GM12865 (cell line): ENCODE data around the gene RANBP1.

Experiments used
- DNase-seq: peaks from one replicate; pipeline ENCODE4 v3.0.0; 2010; ENCODE audit warnings: low read depth
- H3K4me3 ChIP-seq: 2 replicates; pipeline ENCODE4 v1.5.1; 2011; ENCODE audit warnings: mild to moderate bottlenecking, low read depth, low read length, control low read depth
- CTCF ChIP-seq: IDR thresholded peaks from 2 replicates; pipeline ENCODE4 v1.5.1; 2011; ENCODE audit warnings: low read length, control low read depth, low read depth, inconsistent platforms; ENCODE audit not compliant: insufficient read depth; ENCODE audit errors: missing control alignments

Gene RANBP1

GRCh38 chr22:20113551-20114310 is 2.2 kb upstream of the RANBP1 start:
- no peak overlapping the region for H3K4me3 ChIP-seq
- no peak for TF ChIP-seq CTCF
- no peak for DNase-seq

GRCh38 chr22:20114506-20115475 is 1.1 kb upstream of the RANBP1 start:
- no peak for TF ChIP-seq CTCF
- H3K4me3 ChIP-seq: no peak overlapping the region

GRCh38 chr22:20116376-20116950 is 559 bp downstream of the RANBP1 start:
- DNase-seq: no peak
- TF ChIP-seq CTCF: no peak

More at GRCh38 chr22:20114506-20115475, 1.1 kb upstream of the RANBP1 start:
- no peak for DNase-seq

GRCh38 chr22:20116951-20117632 is 1.2 kb downstream of the RANBP1 start, which contains the start of gene TRMT2A:
TSS of gene TRMT2A (minus strand) at chr22:20117226. CDS start at chr22:20116906, 320 bp downstream.
- peak within 1 kb of the TSS; percentile 86 for H3K4me3 ChIP-seq
- peak; percentile 99 for DNase-seq
- TF ChIP-seq CTCF: no peak

More at GRCh38 chr22:20116376-20116950, 559 bp downstream of the RANBP1 start:
- H3K4me3 ChIP-seq: peak overlapping the region; percentile 86

GRCh38 chr22:20117633-20118299 is 1.9 kb downstream of the RANBP1 start:
- DNase-seq: peak; percentile 61
- peak overlapping the region; percentile 86 for H3K4me3 ChIP-seq
- TF ChIP-seq CTCF: no peak

GRCh38 chr22:20118300-20119020 is 2.6 kb downstream of the RANBP1 start:
- DNase-seq: no peak
- TF ChIP-seq CTCF: no peak
- H3K4me3 ChIP-seq: peak overlapping the region; percentile 86
